ENCODE data around the gene OR6S1.

Gene OR6S1

DNA sequence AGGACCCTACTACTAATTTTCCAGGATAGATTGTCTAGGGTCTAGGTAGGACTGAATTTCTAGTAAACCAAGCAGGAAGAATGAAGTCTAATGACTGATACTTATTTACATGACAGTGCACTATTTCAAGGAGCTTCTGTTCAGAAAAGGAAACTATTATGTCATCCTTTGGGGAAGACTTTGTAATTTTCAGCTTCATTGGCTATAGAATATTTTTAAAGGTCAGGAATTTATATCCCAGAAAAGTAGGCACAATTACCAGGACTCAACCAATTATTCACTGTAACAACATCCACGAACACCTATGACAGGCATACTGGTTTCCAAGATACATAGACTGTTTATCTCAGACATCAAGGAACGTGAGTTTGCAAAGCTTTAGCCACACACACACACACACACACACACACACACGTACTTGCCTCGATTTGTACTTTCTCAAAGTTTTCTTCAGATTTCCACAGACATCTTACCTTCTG is 23.2 kb downstream of the OR6S1 start:
- TF ChIP-seq, protein P1, sequence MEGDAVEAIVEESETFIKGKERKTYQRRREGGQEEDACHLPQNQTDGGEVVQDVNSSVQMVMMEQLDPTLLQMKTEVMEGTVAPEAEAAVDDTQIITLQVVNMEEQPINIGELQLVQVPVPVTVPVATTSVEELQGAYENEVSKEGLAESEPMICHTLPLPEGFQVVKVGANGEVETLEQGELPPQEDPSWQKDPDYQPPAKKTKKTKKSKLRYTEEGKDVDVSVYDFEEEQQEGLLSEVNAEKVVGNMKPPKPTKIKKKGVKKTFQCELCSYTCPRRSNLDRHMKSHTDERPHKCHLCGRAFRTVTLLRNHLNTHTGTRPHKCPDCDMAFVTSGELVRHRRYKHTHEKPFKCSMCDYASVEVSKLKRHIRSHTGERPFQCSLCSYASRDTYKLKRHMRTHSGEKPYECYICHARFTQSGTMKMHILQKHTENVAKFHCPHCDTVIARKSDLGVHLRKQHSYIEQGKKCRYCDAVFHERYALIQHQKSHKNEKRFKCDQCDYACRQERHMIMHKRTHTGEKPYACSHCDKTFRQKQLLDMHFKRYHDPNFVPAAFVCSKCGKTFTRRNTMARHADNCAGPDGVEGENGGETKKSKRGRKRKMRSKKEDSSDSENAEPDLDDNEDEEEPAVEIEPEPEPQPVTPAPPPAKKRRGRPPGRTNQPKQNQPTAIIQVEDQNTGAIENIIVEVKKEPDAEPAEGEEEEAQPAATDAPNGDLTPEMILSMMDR (IDR thresholded peaks at IDR 0.05; ENCODE audit: low read depth, low read length): no peak
- DNase-seq (ENCODE audit: extremely low read depth, low read depth): no peak

DNA sequence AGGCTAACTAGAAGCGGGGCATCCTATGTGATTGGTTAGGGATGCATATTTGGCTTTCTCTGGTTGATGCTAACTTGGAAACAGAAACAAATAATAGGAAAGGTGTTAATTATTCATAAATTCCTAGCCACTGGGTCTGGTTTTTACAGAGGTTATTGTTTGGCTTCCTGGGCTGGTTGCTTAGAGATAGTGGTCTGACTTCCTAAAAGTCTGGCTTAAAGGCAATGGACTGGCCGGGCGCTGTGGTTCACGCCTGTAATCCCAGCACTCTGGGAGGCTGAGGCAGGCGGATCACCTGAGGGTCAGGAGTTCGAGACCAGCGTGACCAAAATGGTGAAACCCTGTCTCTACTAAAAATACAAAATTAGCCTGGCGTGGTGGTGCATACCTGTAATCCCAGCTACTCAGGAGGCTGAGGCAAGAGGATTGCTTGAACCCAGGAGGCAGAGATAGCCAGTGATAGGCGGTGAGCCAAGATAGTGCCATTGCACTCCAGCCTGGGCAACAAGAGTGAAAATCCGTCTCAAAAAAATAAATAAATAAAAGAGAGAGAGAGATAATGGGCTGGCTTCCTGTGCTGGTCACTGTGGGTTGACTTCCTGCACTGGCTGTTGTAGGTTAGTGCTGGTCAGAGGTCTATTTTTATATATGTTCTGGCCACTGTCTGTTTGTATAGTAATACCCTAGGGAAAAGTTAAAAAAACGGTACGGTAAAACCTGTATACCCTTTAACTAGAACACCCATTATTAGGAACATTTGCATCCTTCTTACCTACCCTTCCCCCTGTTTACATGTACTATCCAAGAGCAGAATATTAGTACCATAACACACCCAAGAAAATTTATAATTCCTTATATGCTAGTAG is 24.1 kb downstream of the OR6S1 start:
- no peak for DNase-seq (ENCODE audit: extremely low read depth, low read depth)
- TF ChIP-seq, protein P1 (IDR thresholded peaks at IDR 0.05; ENCODE audit: low read depth, low read length): no peak

DNA sequence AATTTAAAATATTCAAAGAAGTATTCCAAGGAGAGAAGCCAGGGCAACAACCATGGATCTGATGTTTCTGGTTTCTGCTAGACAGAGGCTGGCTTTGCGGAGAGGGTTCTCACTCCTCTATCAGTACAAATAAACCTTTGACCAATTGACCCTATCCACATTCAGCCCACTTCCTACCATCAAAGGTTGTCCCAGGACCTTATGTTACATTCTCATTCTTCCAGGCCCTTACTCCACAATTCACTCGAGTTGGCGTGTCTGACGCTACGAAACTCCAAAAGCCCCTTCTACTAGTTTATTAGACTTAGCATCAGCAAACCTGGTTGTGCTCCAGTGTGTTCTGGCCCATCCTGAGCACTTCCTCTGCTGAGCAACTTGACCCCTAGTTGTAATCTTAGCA is 25.5 kb downstream of the OR6S1 start:
- TF ChIP-seq, protein P1 (IDR thresholded peaks at IDR 0.05; ENCODE audit: low read depth, low read length): no peak

DNA sequence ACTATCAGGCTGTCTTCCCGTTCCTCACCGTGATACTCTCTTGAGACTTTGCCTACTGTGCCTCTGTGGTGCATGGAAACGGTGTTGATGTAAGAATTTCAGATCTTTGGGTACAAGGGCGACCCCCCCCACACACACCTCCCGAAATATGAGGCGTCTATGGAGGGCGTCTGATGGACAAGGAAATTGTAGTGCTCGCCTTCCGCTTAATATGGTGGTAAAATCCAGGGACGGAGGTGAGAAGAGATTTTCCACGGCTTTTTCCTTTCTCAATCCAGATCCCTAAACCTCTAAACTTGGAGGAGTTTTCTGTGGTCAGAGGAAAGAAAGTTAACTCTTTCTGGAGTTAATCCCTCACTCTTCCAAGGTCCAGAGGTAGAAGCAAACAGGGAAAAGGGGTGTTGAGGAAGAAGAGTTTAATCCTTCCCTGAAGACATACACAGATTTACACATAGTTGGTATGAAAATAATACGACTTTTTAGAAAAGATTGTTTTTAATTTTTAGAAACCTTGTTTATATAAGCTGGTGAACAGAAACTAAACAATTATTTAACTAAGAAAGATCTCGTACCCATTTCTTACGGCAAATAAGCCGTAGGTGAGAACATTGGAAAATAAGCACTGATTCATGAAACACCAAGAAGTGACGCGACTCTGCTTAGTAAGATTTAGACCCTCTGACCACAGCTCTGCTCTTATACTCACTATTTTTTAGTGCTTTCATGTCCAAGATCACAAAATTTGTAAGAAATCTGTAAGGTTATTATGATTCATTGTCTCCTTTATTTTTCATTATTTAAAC is 27.3 kb downstream of the OR6S1 start:
- no peak for DNase-seq (ENCODE audit: extremely low read depth, low read depth)
- TF ChIP-seq, protein P1 (IDR thresholded peaks at IDR 0.05; ENCODE audit: low read depth, low read length): no peak

More for the DNA sequence above, 25.5 kb downstream of the OR6S1 start:
- DNase-seq (ENCODE audit: extremely low read depth, low read depth): no peak

DNA sequence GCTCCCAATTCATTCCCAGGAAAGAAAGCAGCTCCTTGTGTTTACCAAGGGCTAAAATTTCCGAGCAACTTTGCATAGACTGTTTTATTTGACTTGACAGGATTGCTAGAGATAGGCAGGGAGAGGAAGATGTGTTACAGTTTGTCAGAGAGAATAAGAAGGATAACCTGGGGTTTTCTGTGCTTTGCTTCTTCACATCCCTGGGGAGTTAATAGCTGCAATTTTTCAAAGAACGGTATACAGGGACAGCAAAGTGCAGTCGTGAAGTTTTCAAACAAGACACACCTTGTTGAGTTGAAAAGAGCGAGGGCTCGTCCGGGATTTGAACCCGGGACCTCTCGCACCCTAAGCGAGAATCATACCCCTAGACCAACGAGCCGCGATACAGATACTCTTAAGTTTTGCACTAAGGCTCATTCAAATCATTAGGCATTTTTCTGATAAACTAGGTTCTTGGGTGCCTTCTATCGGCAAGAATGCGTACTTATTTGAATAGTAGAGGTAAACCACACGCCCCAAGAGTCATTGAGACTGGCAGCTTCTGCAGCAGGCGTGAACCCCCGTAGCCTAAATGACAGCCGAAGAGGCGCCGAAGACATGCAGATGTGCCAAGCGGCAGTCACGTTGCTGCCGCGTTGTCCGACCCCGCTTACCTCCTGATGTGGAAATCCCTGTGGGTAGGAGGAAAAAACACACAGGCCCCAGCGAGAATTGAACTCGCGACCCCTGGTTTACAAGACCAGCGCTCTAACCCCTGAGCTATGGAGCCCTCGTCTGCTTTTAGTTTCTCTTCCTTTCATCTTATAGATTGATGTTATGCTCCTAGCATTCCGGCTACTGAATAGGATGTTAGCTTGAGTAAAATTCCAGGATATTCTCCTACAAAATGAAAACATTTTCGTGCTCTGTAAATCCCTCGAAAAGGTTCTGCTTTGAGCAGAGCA is 28.1 kb downstream of the OR6S1 start:
- peak; percentile 98 for DNase-seq (ENCODE audit: extremely low read depth, low read depth)
- TF ChIP-seq, protein P1 (IDR thresholded peaks at IDR 0.05; ENCODE audit: low read depth, low read length): peak; percentile 65

DNA sequence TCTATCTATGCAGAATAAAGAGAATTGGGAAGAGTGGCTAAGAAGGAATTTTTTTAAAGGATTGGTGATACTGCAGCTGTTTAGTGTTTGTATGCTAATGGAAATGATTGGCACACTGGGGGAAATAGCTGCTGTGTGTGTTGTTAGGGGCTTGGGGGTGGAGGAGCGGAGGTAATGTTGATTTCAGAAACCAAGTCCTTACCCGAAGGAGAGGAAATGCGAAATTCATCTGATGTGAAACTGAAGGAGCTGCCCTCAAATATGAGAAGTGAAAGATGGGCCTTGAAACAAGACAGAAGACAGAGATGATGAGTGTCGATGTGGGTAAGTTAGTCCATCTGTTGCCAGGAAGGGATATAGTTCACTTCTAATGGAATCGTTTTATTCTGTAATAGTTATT is 29.1 kb downstream of the OR6S1 start:
- no peak for DNase-seq (ENCODE audit: extremely low read depth, low read depth)
- TF ChIP-seq, protein P1 (IDR thresholded peaks at IDR 0.05; ENCODE audit: low read depth, low read length): no peak

All from AG09319 (cell line).